DND-41 (cell line): ENCODE measurements around the gene RXYLT1.

Experiments
- ATAC-seq: fragments of 200-7000 bp; cut with Tn5 transposase; 3 replicates; pipeline ENCODE4 v1.9.1; 2021; ENCODE audit warnings: low read depth; ENCODE audit not compliant: insufficient read depth
- DNase-seq: peaks from one replicate; pipeline ENCODE4 v3.0.0-alpha.2; 2020
- H2AFZ ChIP-seq: 2 replicates; pipeline ENCODE4 v1.6.0; 2012; ENCODE audit warnings: low read depth, low read length
- H3K27ac ChIP-seq: 2 replicates; pipeline ENCODE4 v1.5.1; 2012; ENCODE audit warnings: low read length, inconsistent platforms
- H3K27me3 ChIP-seq: fragments of 200-600 bp; sonication (generic); 2 replicates; pipeline ENCODE4 v1.6.0; 2012; ENCODE audit warnings: low read length, mild to moderate bottlenecking, inconsistent platforms; ENCODE audit not compliant: insufficient read depth, poor library complexity
- H3K36me3 ChIP-seq: 2 replicates; pipeline ENCODE4 v1.5.1; 2012; ENCODE audit warnings: low read length, inconsistent platforms; ENCODE audit not compliant: insufficient read depth
- H3K4me1 ChIP-seq: 2 replicates; pipeline ENCODE4 v1.5.1; 2012; ENCODE audit warnings: mild to moderate bottlenecking, low read length; ENCODE audit not compliant: insufficient read depth
- H3K4me2 ChIP-seq: 2 replicates; pipeline ENCODE4 v1.6.0; 2012; ENCODE audit warnings: mild to moderate bottlenecking, moderate library complexity, low read length, inconsistent platforms; ENCODE audit not compliant: insufficient read depth
- H3K4me3 ChIP-seq, 2 experiments: fragments of 200-600 bp in 1 of 2; shearing (Covaris generic) in 1 of 2; 2 replicates each; pipeline ENCODE4 v1.5.1; 2012 to 2016; ENCODE audit warnings: inconsistent platforms in 2 of 2, low read length in 2 of 2, mild to moderate bottlenecking in 2 of 2, low read depth in 1 of 2, moderate library complexity in 1 of 2
- H3K79me2 ChIP-seq: 2 replicates; pipeline ENCODE4 v1.6.0; 2012; ENCODE audit warnings: low read length, inconsistent platforms; ENCODE audit not compliant: insufficient read depth
- H3K9ac ChIP-seq: 2 replicates; pipeline ENCODE4 v1.6.0; 2012; ENCODE audit warnings: low read depth, mild to moderate bottlenecking, inconsistent platforms, low read length, moderate library complexity
- H3K9me3 ChIP-seq: 2 replicates; pipeline ENCODE4 v1.5.1; 2012; ENCODE audit warnings: low read length, moderate library complexity, mild to moderate bottlenecking, inconsistent platforms; ENCODE audit not compliant: insufficient read depth, severe bottlenecking
- H4K20me1 ChIP-seq: 2 replicates; pipeline ENCODE4 v1.6.0; 2012; ENCODE audit warnings: low read length; ENCODE audit not compliant: insufficient read depth
- EZH2 ChIP-seq: IDR thresholded peaks from 3 replicates; pipeline ENCODE4 v1.6.1; 2012; ENCODE audit warnings: borderline replicate concordance, low read depth, mild to moderate bottlenecking, moderate library complexity, low read length, inconsistent platforms; ENCODE audit not compliant: severe bottlenecking
- TF ChIP-seq, protein P1 (sequence below): IDR thresholded peaks from 2 replicates; pipeline ENCODE4 v1.5.1; 2012; ENCODE audit warnings: borderline replicate concordance, low read length, moderate library complexity, mild to moderate bottlenecking; ENCODE audit not compliant: poor library complexity, severe bottlenecking; ENCODE audit errors: extremely low read depth

RXYLT1 gene

GRCh38 chr12:63822352-63822751 is 42.6 kb downstream of the RXYLT1 start:
- Histone ChIP-seq H3K4me3 (no peak overlapping the region), H3K27ac (no peak overlapping the region), H3K27me3 (peaks cover 5% of the 10 kb centered on the region), H3K9ac (no peak overlapping the region), H2AFZ (no peak overlapping the region), H3K4me1 (no peaks in the 10 kb centered on the region), H3K4me2 (no peak overlapping the region), H3K36me3 (no peaks in the 10 kb centered on the region), H4K20me1 (no peaks in the 10 kb centered on the region), H3K9me3 (no peaks in the 10 kb centered on the region), H3K79me2 (no peaks in the 10 kb centered on the region)
- ATAC-seq (no peak), DNase-seq (no peak)
- no peak for TF ChIP-seq EZH2
- TF ChIP-seq, protein P1, sequence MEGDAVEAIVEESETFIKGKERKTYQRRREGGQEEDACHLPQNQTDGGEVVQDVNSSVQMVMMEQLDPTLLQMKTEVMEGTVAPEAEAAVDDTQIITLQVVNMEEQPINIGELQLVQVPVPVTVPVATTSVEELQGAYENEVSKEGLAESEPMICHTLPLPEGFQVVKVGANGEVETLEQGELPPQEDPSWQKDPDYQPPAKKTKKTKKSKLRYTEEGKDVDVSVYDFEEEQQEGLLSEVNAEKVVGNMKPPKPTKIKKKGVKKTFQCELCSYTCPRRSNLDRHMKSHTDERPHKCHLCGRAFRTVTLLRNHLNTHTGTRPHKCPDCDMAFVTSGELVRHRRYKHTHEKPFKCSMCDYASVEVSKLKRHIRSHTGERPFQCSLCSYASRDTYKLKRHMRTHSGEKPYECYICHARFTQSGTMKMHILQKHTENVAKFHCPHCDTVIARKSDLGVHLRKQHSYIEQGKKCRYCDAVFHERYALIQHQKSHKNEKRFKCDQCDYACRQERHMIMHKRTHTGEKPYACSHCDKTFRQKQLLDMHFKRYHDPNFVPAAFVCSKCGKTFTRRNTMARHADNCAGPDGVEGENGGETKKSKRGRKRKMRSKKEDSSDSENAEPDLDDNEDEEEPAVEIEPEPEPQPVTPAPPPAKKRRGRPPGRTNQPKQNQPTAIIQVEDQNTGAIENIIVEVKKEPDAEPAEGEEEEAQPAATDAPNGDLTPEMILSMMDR = no peak

- Histone ChIP-seq H3K4me3 (no peak overlapping the region), H3K4me2 (no peak overlapping the region), H3K27me3 (peaks cover 5% of the 10 kb centered on the region), H3K4me1 (no peaks in the 10 kb centered on the region), H3K36me3 (no peaks in the 10 kb centered on the region), H4K20me1 (no peaks in the 10 kb centered on the region), H3K79me2 (no peaks in the 10 kb centered on the region), H3K9ac (no peak overlapping the region), H3K9me3 (no peaks in the 10 kb centered on the region), H2AFZ (no peak overlapping the region), H3K27ac (no peak overlapping the region)
- ATAC-seq (no peak), DNase-seq (no peak)
- TF ChIP-seq, protein P1 = no peak
- no peak for TF ChIP-seq EZH2
Measured at GRCh38 chr12:63823040-63823439, 43.3 kb downstream of the RXYLT1 start.

- Histone ChIP-seq H3K9ac (no peak overlapping the region), H3K9me3 (no peaks in the 10 kb centered on the region), H3K4me1 (no peaks in the 10 kb centered on the region), H3K36me3 (no peaks in the 10 kb centered on the region), H3K4me2 (no peak overlapping the region), H3K79me2 (no peaks in the 10 kb centered on the region), H3K27me3 (peaks cover 5% of the 10 kb centered on the region), H2AFZ (no peak overlapping the region), H3K4me3 (no peak overlapping the region), H3K27ac (no peak overlapping the region), H4K20me1 (no peaks in the 10 kb centered on the region)
- no peak for TF ChIP-seq EZH2
- TF ChIP-seq, protein P1 = peak; percentile 61
- ATAC-seq (no peak), DNase-seq (no peak)
Measured at GRCh38 chr12:63826006-63826585, 46.4 kb downstream of the RXYLT1 start.

DNA sequence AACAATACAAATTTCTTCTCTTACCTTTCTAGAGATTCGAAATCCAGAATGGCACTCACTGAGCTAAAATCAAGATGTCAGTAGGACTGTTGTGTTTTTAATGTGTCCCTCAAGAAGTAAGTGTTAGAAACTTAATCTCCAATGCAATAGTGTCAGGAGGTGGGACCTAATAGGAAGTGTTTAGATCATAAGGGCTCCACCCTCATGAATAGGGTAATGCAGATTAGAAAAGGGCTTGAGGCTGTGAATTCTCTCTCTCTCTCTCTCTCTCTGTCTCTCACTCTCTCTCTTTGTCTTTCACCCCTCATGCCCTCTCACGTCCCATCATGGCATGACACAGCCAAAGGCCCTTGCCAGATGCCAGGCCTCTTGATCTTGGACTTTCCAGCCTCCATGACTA is 49.2 kb downstream of the RXYLT1 start:
- ATAC-seq (no peak), DNase-seq (no peak)
- Histone ChIP-seq H2AFZ (no peak overlapping the region), H4K20me1 (no peaks in the 10 kb centered on the region), H3K4me3 (no peak overlapping the region), H3K4me2 (no peak overlapping the region), H3K79me2 (no peaks in the 10 kb centered on the region), H3K4me1 (no peaks in the 10 kb centered on the region), H3K27ac (no peak overlapping the region), H3K36me3 (no peaks in the 10 kb centered on the region), H3K9ac (no peak overlapping the region), H3K27me3 (no peaks in the 10 kb centered on the region), H3K9me3 (no peaks in the 10 kb centered on the region)
- TF ChIP-seq, protein P1 = no peak
